Measurements from ENCODE around the gene INTS12.

DNA sequence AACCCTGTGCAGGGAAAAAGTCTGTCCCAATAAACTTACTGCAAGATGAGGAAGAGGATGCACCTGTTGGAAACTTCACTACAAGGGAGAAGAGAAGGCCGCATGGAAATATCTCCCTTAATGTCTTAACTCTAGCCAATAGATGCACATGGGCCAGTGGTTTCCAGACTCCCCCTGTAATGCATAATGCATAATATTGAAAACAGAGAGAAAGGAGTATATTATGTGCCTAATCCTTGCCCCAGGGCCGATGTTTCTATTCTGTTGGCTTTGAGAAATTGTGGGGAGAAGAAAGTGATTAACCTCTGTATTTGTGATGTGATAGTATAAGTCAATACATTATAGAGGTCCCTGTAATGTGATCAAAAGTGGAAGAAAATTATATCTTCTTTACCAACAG, 37.2 kb downstream of the INTS12 start:
- no peak for TF ChIP-seq CTCF (conservative IDR thresholded peaks at IDR 0.05 in 1 of 2, IDR thresholded peaks at IDR 0.05 in 1 of 2; ENCODE audit: extremely low read depth in 1 of 2, insufficient read depth in 1 of 2, low read depth in 1 of 2, low read length in 2 of 2)
- TF ChIP-seq EZH2 (IDR thresholded peaks at IDR 0.05; ENCODE audit: borderline replicate concordance, low read length) = no peak
